Activated T-cell treated with anti-CD3 and anti-CD28 coated beads for 4 hours (primary cell): Measurements from ENCODE around the gene ABHD17A.

Source experiments
- DNase-seq: peaks from one replicate; pipeline ENCODE4 v3.0.0-alpha.2; 2020

ABHD17A gene

GRCh38 chr19:1850809-1851653 is 34.3 kb downstream of the ABHD17A start:
- no peak for DNase-seq

GRCh38 chr19:1849886-1850398 is 35.4 kb downstream of the ABHD17A start:
- no peak for DNase-seq

GRCh38 chr19:1849132-1849474 is 36.2 kb downstream of the ABHD17A start:
- no peak for DNase-seq

- DNase-seq, result peak; percentile 99
These were observed 36.7 kb downstream of the ABHD17A start, which contains the start of gene REXO1 for GRCh38 chr19:1848399-1849131. Gene REXO1, minus strand, starts transcription at chr19:1848483. Its CDS starts 125 bp downstream, at chr19:1848358.

GRCh38 chr19:1847684-1848398 is 37.5 kb downstream of the ABHD17A start:
- no peak for DNase-seq

- DNase-seq, result no peak
These were observed 38.0 kb downstream of the ABHD17A start for GRCh38 chr19:1847348-1847683.

- DNase-seq, result no peak
These were observed 38.6 kb downstream of the ABHD17A start for GRCh38 chr19:1846517-1847204.

- no peak for DNase-seq
These were observed 39.7 kb downstream of the ABHD17A start for GRCh38 chr19:1845642-1846041.

GRCh38 chr19:1845125-1845515 is 40.2 kb downstream of the ABHD17A start:
- DNase-seq, result no peak

GRCh38 chr19:1844513-1845124 is 40.7 kb downstream of the ABHD17A start:
- no peak for DNase-seq

GRCh38 chr19:1843646-1844394 is 41.5 kb downstream of the ABHD17A start:
- DNase-seq, result no peak

GRCh38 chr19:1843116-1843515 is 42.2 kb downstream of the ABHD17A start:
- DNase-seq, result no peak

GRCh38 chr19:1841209-1841924 is 43.9 kb downstream of the ABHD17A start:
- DNase-seq, result no peak

- DNase-seq, result no peak
These were observed 44.7 kb downstream of the ABHD17A start for GRCh38 chr19:1840541-1841115.

- no peak for DNase-seq
These were observed 45.4 kb downstream of the ABHD17A start for GRCh38 chr19:1839658-1840540.

GRCh38 chr19:1837625-1838105 is 47.6 kb downstream of the ABHD17A start:
- DNase-seq, result peak; percentile 45

GRCh38 chr19:1837222-1837565 is 48.1 kb downstream of the ABHD17A start:
- DNase-seq, result no peak

GRCh38 chr19:1836458-1837221 is 48.7 kb downstream of the ABHD17A start:
- DNase-seq, result no peak

GRCh38 chr19:1833540-1833939 is 51.8 kb downstream of the ABHD17A start:
- DNase-seq, result no peak
